Measurements from ENCODE around the gene ST6GAL1. TPM values are rescaled to one million over a fixed set of nuclear protein-coding genes. Genes with fewer than 3 reads are reported as not detected.

ST6GAL1 gene
- total RNA-seq, 1 experiment from 2014 or later = 3.3 TPM

- intact Hi-C loops (cut with micrococcal nuclease; ENCODE audit: unreplicated experiment) (no loop called here), in situ Hi-C loops (cut with HindIII; ENCODE audit: low pct_unique_long_range_greater_than_20kb, low sequenced_read_pairs) (no loop called here)
- ChIA-PET POLR2A (no interaction called here), CTCF (no interaction called here)
- DNase-seq (ENCODE audit: low read depth, low spot score) = no peak
- H3K27ac ChIP-seq (ENCODE audit: low read length) = no peak overlapping the region
- H3K36me3 ChIP-seq (ENCODE audit: control insufficient read depth, insufficient read depth, low read length) = no peaks in the 10 kb centered on the region
- H3K4me1 ChIP-seq (ENCODE audit: control insufficient read depth, insufficient read depth, low read length) = peaks cover 11% of the 10 kb centered on the region
- BruUV-seq (replicated peaks) = no TSS peak
- peaks cover 3% of the 10 kb centered on the region; the same call in 1 of the 2 replicates for H3K27me3 ChIP-seq (ENCODE audit: control insufficient read depth, insufficient read depth, low read length)
- no peaks in the 10 kb centered on the region for H3K9me3 ChIP-seq (ENCODE audit: control insufficient read depth, insufficient read depth, low read depth, low read length)
- H3K4me3 ChIP-seq (ENCODE audit: low read depth in 2 of 2, low read length in 2 of 2) = no peak overlapping the region
- no peak for TF ChIP-seq CTCF (IDR thresholded peaks at IDR 0.05)
- no peak for TF ChIP-seq REST (IDR thresholded peaks at IDR 0.05; ENCODE audit: insufficient read depth in 1 of 2, low read depth in 2 of 2, low read length in 1 of 2)
- TF ChIP-seq TCF7L2 (IDR thresholded peaks at IDR 0.05; ENCODE audit: low read depth, low read length) = no peak
- no peak for TF ChIP-seq SIN3A (IDR thresholded peaks at IDR 0.05; ENCODE audit: borderline replicate concordance, insufficient read depth, low read depth, low read length)
- TF ChIP-seq POLR2AphosphoS5 (IDR thresholded peaks at IDR 0.05; ENCODE audit: low read depth, low read length) = no peak
- no peak for ATAC-seq
Observed at GRCh38 chr3:186935133-186935532, 4.8 kb downstream of the ST6GAL1 start.

- intact Hi-C loops (cut with micrococcal nuclease; ENCODE audit: unreplicated experiment) = no loop called here
Observed at GRCh38 chr3:186937017-186937875, 6.9 kb downstream of the ST6GAL1 start.

More at GRCh38 chr3:186937017-186937875, 6.9 kb downstream of the ST6GAL1 start:
- Histone ChIP-seq H3K9me3 (ENCODE audit: control insufficient read depth, insufficient read depth, low read depth, low read length) (no peaks in the 10 kb centered on the region), H3K4me3 (ENCODE audit: low read depth in 2 of 2, low read length in 2 of 2) (no peak overlapping the region), H3K27me3 (ENCODE audit: control insufficient read depth, insufficient read depth, low read length) (0 out of 2 replicates have a peak, but pooled peaks cover 2% of the 10 kb centered on the region), H3K36me3 (ENCODE audit: control insufficient read depth, insufficient read depth, low read length) (no peaks in the 10 kb centered on the region), H3K4me1 (ENCODE audit: control insufficient read depth, insufficient read depth, low read length) (0 out of 2 replicates have a peak, but pooled peaks cover 2% of the 10 kb centered on the region), H3K27ac (ENCODE audit: low read length) (no peak overlapping the region)
- DNase-seq (ENCODE audit: low read depth, low spot score) (no peak), ATAC-seq (no peak)
- ChIA-PET CTCF (no interaction called here), POLR2A (no interaction called here)
- in situ Hi-C loops (cut with HindIII; ENCODE audit: low pct_unique_long_range_greater_than_20kb, low sequenced_read_pairs) = no loop called here
- BruUV-seq (replicated peaks) = no TSS peak
- TF ChIP-seq REST (IDR thresholded peaks at IDR 0.05; ENCODE audit: insufficient read depth in 1 of 2, low read depth in 2 of 2, low read length in 1 of 2) (no peak), CTCF (IDR thresholded peaks at IDR 0.05) (no peak), SIN3A (IDR thresholded peaks at IDR 0.05; ENCODE audit: borderline replicate concordance, insufficient read depth, low read depth, low read length) (no peak), TCF7L2 (IDR thresholded peaks at IDR 0.05; ENCODE audit: low read depth, low read length) (no peak), POLR2AphosphoS5 (IDR thresholded peaks at IDR 0.05; ENCODE audit: low read depth, low read length) (no peak)
